Stimulated activated CD8-positive, alpha-beta memory T cell treated with anti-CD3 and anti-CD28 coated beads, Interleukin-15, amount 100 ng/mL, for 1 hour (primary cell): ENCODE results near the gene CDC20B.

ENCODE experiments used
- DNase-seq: peaks from one replicate; pipeline ENCODE4 v3.0.0-alpha.2; 2020; ENCODE audit warnings: low read depth

The CDC20B gene, protein sequence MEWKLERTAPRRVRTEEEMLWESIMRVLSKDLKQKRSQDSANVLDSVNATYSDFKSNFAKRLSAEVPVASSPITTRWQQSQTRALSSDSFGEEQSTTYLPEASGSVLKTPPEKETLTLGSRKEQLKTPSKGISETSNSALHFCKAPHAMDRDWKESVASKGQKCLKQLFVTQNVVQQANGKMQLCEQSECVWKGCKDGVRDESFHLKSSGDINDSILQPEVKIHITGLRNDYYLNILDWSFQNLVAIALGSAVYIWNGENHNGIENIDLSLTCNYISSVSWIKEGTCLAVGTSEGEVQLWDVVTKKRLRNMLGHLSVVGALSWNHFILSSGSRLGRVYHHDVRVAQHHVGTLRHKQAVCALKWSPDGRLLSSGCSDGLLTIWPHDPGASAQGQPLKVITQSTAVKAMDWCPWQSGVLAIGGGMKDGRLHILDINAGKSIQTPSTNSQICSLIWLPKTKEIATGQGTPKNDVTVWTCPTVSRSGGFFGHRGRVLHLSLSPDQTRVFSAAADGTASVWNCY

DNA sequence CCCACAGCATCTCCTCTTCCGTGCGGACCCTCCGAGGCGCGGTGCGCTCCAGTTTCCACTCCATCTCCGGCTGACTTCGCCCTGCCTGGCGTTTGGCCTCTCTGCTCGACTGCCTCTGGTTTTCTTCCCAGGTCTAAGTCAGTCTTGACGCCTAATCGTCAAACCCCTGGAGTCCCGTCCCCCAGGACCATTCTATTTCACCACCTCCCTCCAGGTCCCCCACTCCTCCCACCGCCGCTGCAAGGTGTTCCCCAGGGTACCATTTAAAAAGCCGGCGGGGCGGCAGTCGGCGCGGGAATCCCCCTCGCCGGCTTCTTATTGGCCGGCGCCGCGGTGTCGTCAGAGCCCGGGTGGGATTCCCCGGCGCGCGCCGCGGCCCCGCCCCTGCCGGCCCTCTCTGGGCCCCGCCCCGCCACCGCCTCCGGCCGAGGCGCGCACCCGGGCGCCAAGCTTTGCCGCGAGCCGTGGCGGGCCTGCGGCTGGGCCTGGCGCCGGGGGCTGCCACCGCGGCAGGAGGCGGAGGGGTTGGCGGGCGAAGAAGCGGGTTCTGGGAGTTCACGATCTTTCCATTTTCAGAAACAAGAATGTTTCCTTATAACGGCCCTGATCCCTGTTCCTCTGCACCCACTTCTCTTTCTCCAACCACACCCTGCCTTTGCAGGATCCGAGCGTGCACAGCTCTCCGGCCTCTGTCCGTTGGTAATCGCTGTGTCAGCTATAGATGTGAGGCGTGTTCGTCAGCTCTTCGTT lies at the start of gene CDC20B:
TSS of gene CDC20B (minus strand) at position 241 of the 750 bp plus-strand sequence. CDS start at position 64, 177 bp downstream.
- DNase-seq, result peak; percentile 30

DNA sequence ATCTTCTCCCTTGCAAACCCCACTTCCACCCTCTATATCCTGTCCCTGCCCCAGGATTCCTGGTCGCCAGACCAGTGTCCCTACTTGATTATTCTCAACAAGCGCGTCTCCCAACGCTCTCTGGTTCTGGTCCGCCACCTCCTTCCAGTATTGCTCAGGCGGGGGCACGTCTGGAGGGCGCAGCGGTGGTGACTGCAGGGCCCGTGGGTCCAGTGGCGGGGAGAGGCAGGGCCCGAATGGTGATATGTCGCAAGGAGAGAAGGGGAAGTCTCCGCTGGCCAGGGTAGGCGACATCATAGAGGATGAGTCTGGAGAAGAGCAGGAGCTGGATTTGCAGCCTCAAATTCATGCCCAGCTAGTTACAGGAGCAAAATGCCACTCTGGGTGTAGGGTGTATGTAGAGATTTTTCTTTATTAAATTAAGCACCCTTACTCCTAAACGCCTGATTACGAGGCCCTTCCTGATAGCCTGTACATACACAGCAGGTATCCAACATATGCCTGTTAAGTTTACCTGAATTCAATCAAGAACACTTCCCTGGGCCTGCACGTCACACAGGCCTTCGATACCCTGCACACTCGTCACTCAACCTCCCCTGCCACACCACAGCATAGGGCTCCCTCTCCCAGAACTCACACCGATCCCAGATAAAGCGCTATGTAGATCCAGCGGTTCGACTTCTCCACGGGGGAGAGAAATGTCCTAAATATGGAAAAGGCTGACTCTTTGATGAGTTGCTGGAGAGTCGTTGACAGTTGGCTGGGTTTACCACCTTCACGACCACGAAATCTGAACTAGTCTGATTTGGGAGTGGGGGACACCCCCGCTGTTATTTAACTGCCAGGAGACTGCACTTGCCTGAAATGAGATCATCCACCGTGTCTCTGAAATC lies 49.4 kb upstream of the CDC20B start:
- DNase-seq, result no peak

DNA sequence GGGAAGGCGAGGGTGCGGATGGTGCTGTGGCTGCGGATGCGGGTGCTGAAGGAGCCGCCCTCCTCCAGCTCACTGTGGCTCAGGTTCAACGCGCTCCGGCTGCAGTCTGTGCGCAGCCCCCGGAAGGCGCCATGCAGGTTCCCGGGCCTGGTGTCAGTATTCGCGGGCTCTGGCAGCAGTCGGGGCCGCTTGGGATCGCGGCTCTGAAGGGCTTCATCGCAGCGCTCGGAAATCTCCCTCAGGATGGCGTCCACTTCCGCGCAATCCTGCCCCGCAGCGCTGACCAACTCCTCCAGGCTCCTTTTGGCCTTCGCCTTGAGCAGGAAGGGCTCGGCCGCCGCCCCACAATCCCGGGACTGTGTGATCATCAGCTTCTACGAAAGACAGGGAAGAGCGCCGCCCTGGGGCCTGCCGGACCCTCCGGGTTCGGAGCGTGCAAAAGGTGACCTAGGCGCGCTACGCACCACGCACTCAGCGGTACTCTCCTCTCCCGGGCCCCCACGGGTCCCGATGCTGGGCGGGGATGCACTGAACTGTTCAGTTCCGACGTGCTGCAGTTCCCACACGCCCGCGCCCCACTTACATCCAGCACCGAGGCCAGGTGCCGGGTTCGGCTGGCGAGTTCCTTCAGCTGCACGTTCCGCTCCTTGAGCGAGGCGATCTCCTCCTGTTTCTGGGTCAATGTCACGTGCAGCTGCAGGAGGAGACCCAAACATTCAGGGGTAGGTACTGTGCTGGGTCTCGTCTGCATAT lies 47.6 kb upstream of the CDC20B start:
- no peak for DNase-seq

DNA sequence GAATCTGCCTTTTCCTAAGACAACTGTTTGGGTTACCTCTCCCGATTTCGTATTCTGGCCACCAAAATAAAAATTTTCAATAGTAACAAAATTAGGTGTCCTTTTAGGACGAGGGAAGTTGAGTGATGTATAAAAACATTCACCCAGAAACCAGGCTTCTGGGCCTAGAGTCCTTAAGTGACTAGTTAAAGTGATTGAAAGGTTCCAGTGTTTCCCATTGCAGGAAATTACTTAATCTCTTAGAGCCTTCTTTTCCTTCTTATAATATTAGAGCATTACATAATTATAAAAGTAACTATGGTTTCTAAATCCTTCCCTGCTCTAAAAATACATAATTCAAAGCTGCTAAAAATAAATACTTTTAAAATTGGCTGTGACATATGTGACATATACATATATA lies 46.8 kb upstream of the CDC20B start:
- DNase-seq, result no peak

DNA sequence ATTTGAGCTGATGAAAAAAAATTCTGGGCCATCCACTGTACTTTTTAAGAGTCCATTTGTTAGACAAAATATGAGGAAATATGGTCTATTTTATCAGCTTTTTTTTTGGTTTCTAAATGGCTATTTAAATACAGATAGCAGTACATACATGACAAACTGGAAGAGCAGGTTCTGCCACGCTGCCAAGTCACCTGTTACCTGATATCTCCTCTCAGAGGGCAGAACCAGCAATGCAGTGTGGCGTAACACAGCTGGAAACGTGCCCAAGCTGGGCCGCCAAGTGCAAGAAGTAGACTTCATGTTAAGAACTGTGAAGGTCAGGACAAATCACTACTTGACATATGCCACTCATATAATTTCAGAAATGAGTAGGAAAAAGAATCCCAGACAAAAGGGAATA lies 46.0 kb upstream of the CDC20B start:
- no peak for DNase-seq

DNA sequence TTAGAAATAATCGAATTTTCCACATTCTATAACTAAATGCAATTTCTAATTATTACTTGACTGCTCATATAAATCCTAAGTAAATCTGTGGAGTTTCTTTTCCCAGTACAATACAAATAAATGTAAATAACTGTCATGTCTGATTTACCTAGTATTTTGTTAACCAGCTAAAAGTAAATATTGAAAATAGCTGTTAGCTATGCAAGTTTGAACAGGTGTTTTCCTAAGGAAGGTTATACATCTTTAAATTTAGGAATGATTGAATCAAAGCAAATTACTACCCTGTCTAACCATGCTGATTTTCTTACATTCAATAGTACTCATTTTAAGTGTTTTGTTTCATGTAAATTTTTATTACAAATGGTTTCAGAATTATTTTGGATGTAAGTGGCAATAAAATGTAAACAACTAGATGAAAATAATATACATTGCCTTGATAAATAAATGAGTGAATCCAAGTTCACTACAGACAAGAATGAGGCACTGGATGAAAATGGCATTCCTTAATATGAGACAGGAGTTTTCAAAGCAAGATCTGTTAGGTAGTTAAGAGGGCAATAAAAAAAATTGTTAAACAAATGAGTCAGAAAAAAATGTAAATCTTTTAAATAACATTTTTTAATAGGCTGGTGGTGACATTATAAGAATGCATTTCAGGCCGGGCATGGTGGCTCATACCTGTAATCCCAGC lies 38.4 kb upstream of the CDC20B start:
- no peak for DNase-seq

DNA sequence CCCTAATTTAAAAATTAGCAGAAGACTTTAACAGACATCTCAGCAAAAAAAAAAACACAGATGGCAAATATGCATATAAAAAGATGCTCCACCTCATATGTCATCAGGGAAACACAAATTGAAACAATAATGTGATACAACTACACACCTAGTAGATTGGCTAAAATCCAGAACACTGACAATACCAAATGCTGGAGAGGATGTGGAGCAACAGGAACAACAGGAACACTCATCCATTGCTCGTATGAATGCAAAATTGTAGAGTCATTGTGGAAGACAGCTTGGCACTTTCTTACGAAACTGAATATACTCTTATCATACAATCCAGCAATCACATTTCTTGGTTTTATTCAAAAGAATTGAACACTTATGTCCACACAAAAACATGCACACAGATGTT lies 32.0 kb upstream of the CDC20B start:
- DNase-seq, result no peak

DNA sequence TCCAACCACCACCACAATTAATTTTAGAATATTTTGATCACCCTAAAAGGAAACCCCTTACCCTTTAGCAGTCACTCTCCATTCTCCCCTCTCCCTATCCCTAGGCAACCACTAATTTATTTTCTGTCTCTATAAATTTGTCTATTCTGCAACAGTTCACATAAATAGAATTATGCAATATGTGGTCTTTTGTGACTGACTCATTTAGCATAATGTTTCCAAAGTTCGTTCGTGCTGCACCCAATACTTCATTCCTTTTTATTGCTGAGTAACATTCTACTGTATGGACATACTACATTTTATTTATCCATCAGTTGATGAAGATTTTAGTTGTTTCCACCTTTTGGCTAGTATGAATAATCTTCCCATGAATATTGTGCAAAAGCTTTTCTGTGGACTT lies 18.2 kb upstream of the CDC20B start:
- no peak for DNase-seq

DNA sequence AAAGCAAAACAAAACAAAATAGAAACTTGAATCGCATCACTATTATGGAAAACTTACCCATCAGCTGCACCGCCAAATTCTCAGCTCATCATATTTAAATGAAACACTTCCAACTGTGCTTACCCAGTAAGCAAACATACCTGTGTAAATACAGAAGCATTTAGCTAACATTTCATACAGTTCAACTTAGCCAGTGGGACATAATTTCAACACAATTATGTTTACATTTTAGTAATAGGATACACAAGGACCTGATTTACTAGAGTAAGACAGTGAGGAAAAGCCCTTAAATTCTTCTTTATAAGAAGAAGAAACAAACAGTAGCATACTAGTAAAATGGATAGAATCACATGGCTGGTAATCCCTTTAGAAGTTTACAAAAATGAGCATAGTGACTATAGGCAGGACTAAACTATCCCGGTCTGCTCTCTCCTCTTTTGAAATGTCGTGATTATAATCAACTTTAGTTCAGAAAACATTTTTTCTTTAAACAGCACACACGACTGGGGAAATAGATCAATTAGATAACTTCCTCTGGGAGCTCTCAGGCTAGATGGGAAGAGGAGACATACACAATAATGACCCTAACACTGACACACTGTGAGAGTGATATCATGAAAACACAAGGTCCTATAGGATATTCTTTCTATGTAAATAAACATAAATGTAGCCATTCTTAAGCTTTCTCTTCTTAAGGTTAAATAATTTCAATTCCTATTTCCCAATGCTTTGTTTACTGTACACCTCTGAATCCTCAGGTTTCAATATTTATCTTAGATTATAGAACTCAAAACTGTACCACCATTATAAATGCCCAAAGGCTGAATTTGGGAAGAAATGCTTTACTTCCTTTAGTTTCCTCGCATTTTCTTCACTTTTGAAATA lies 15.9 kb upstream of the CDC20B start:
- DNase-seq, result no peak

DNA sequence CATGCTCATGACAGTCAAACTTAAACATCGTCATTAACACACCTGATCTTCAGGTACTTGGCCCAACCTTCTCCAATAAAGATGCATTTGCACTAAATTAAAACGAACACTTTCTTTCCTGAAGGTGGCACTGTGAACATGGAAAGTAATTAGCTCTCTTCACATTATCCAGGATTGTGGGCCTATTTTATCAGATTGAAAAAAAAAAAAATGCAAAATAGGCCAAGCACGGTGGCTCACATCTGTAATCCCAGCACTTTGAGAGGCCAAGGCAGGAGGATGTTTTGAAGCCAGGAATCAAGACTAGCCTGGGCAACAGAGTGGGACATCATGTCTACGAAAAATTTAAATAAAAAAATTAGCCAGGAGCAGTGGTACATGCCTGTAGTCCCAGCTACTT lies 14.4 kb upstream of the CDC20B start:
- DNase-seq, result no peak

DNA sequence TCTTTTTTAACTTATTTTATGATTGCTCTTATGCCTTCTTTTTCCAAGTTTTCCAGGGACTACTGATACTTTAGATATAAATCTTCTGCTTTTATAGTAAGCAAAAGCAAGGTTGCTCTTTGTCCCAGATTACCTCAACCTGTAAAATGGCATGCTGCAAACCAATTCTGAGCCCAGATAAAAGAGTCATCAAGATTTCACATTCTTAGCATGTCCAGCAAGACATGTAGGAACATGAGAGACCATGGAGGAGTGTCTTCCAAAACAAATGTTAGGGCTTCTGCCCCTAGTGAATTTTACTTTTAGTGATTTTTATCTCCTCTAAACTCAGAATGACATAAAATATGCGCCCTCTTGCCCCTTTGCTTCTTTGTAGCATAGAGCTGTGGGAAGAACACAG lies 7.0 kb upstream of the CDC20B start:
- no peak for DNase-seq

DNA sequence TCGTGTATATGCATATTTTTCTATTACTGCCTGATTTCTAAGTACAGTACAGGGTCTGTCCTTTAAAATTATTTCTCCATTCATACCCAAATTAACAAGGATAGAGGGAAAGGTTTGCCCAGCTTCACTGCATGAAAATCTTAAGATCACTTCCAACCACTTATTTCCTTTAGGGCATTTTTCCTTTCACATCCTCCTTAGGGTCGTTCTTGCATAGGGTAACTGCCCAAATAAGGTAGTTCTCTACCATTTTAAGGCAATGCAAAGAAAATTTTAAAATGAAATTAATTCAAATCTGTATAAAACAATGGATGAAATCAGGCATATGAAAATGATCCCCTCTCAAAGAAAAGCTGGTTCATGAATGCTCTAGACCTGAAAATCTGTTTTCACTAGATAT lies 4.1 kb upstream of the CDC20B start:
- no peak for DNase-seq

DNA sequence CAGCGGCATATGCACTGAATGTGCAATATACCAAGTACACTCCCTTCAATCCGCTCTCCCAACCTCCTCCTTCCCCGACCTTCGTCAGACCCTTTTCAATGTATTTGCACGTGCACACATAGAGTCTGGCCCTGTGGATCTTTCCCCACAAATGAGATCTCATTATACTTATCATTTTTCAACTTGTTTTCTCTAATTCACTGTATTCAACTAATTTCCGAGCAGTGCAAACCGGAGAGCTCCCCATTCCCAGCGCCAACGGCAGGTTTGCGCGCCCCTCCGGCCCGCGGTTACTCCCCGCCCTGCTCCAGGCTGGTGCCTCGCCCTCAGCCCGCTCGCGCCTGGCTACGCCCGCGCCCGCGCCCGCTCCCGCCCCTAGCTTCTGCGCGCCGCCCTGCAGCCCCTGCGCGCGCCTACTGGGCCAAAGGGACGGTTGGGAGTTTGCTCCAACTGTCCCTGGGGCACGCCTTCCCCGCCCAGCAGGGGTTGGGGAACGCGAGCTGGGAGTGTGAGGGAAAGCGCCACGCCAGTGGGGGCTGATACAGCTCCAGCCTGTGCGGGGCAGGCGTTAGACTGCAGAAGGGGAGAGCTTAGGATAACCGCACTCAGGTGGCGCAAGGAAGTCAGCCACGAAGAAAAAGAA lies 3.3 kb upstream of the CDC20B start:
- DNase-seq, result no peak

DNA sequence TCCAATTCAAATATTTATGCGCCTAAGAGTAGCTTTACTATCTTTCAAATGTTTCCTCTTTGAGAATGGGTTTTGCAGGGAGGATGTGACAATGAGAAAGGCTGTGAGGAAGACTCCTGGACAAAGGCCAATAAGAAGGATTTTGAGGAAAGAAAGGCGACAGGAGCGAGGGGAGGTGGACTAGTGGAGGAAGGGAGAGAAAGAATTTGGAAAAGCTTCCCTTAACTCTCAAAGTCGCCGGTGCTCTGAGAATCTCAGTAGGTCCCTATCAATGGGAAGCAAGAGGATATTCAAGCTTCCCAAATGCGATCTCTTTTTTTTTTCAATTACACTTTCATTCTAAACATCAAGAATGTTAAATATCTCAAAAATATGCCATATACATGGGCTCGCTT lies 2.8 kb upstream of the CDC20B start:
- DNase-seq, result no peak

DNA sequence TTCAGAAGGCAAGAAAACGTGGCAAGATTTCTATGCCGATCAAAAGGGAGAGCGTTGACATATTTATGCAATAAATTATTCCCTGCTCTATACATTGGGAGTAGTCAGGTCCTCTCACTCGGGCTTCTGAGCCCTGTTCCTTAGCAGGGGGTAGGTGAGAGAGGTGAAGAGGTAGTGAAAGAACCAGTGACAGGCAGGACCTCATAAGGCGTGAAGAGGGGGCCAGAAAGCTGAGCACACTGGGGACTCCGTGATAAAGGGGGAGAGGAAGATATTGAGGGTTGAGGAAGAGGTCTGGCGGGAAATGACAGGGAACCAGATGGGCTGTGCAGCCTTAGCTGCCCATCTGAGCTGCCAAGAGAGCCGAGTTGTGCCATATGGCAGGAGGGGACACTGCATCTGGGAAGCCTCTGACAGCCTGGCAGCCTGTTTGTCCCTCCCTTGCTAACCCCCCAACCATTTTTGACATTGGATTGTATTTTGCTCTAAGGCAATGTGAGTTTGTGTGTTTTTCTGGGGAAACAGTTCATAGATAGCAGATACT lies 782 bp upstream of the CDC20B start:
- DNase-seq, result no peak

DNA sequence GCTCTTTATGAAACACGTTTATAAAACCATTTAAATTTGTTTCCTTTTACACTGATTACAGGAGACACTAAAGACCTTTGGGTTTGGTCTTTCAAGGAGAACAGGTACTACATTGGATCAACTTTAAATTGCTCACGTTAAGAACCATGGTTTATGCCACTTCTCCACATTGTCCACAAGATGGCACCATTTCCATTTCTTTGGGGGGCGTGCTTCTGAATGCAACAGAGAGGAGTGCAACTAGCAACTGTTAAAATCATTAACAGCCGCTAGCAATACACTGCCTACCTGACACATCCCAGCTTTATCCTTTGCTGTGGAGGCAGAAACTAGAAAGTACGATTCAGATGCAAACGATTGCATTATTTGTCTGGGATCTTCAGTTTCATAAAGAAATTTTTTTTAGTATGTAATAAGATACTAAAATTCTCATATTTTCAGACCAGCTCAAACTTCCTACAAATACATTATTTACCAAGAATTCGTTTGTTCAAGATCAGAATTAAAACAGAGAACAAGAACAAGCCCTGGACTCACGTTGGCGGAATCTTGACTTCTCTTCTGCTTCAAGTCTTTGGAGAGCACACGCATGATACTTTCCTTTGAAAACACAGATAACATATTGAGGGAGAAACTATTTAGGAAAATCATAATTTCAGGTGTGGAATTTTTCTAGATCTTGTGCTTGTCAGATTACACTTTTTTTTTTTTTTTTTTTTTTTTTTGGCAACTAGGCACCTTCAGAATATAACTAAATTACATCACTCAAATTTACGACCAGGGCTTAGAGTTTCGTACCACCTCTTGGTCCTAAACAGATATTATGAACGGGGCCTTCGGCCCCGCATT lies 702 bp downstream of the CDC20B start:
- peak; percentile 37 for DNase-seq

DNA sequence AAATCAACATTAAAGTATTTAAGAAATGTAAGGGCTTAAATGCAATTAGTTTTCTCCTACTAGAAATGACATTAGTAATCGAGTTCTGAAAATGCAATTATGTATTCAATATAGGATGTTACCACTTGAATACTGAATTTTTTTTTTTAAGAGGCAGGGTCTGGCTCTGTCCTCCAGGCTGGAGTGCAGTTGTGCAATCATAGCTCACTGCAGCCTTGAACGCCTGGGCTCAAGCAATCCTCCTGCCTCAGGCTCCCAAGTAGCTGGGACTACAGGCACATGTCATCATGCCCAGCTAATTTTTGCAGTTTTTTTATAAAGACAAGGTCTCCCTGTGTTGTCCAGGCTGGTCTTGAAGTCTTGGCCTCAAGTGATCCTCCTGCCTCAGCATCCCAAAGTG lies 1.5 kb downstream of the CDC20B start:
- no peak for DNase-seq

DNA sequence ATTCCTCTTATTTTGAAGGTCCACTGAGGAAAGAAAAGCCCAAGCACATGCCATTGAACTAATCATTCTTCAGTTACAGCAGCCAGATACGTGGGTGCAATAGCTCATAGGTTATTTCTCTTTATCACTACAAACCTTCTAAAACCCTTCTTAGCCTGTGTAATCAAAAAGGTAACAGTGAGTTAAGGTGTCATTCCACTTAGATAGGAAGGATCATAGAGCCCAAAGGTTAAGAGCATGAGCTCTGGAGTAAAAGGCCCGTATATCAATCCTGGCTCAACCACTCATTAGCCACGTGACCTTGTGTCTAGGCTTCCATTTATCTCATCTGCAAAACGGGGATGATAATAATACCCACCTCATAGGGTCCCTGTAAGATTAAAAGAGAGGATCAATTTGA lies 10.3 kb downstream of the CDC20B start:
- no peak for DNase-seq
